22Rv1 (cell line): ENCODE data around the gene BAIAP2L1.

Source experiments
- H3K27ac ChIP-seq: fragments of 450-650 bp; 2 replicates; pipeline ENCODE4 v1.5.1; 2017
- CTCF ChIP-seq: fragments of 450-650 bp; IDR thresholded peaks from 2 replicates; pipeline ENCODE4 v1.5.1; 2017; ENCODE audit warnings: mild to moderate bottlenecking
- ZFX ChIP-seq: fragments of 450-650 bp; IDR thresholded peaks from 2 replicates; pipeline ENCODE4 v1.6.1; 2017; ENCODE audit warnings: antibody characterized with exemption, borderline replicate concordance

BAIAP2L1 gene

GRCh38 chr7:98284335-98285036 is 116.4 kb downstream of the BAIAP2L1 start:
- H3K27ac ChIP-seq: no peak overlapping the region
- TF ChIP-seq ZFX (no peak), CTCF (no peak)

- H3K27ac ChIP-seq: no peak overlapping the region
- TF ChIP-seq ZFX: no peak
- no peak for TF ChIP-seq CTCF
Measured at GRCh38 chr7:98283887-98284222, 117.0 kb downstream of the BAIAP2L1 start.

GRCh38 chr7:98283127-98283886 is 117.6 kb downstream of the BAIAP2L1 start:
- TF ChIP-seq CTCF (no peak), ZFX (no peak)
- H3K27ac ChIP-seq: peak overlapping the region; percentile 81; the same call in 1 of the 2 replicates

GRCh38 chr7:98282703-98283102 is 118.2 kb downstream of the BAIAP2L1 start:
- no peak for TF ChIP-seq ZFX
- peak overlapping the region; percentile 81 for H3K27ac ChIP-seq

- TF ChIP-seq ZFX: no peak
- no peak for TF ChIP-seq CTCF
- H3K27ac ChIP-seq: peak overlapping the region; percentile 81
Measured at GRCh38 chr7:98281757-98282606, 118.9 kb downstream of the BAIAP2L1 start.

GRCh38 chr7:98280791-98281756 is 119.8 kb downstream of the BAIAP2L1 start, which contains the start of gene BRI3:
TSS of gene BRI3 (plus strand) at chr7:98281686. CDS start at chr7:98281796, 110 bp downstream.
- H3K27ac ChIP-seq: peak within 1 kb of the TSS; percentile 81
- TF ChIP-seq ZFX: no peak
- TF ChIP-seq CTCF: no peak; the same call in 1 of the 2 replicates

- no peak for TF ChIP-seq ZFX
- TF ChIP-seq CTCF: no peak
- H3K27ac ChIP-seq: peak overlapping the region; percentile 81
Measured at GRCh38 chr7:98280296-98280695, 120.6 kb downstream of the BAIAP2L1 start.
